ENCODE results near the gene NCKAP5. TPM values are rescaled to one million over a fixed set of nuclear protein-coding genes. Genes with fewer than 3 reads are reported as not detected.
A peak's percentile ranks its signal among the peaks of the same experiment; 100 is the strongest.

The NCKAP5 gene
- total and polyA plus RNA-seq, 2 of the 8 experiments (the other 6 are each of a cell fraction or from before 2014, with no cell fraction given): 0.27 to 0.86 TPM

DNA sequence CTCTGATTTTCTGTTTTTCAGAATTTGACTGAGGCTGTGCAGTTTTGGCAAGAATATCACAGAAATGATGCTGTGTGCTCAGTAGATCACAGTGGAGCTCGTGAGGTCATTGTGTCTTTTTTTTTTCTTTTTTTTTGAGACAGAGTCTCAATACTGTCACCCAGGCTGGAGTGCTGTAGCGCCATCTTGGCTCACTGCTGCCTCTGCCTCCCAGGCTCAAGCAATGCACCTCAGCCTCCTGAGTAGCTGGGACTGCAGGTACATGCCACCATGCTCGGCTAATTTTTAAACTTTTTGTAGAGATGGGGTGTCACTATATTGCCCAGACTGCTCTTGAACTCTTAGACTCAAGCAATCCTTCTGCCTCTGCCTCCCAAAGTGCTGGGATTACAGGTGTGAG is 203.6 kb downstream of the NCKAP5 start:
- Histone ChIP-seq H3K18ac (ENCODE audit: extremely low read depth, low read length) (no peak overlapping the region), H3K9me3 (ENCODE audit: insufficient read depth in 2 of 2, low read depth in 1 of 2, low read length in 1 of 2) (no peaks in the 10 kb centered on the region), H3K9ac (replicated peaks in 1 of 4; ENCODE audit: extremely low read depth in 1 of 4, low read depth in 3 of 4, low read length in 3 of 4) (no peak overlapping the region), H3K36me3 (ENCODE audit: control insufficient read depth in 2 of 4, insufficient read depth in 4 of 4, low read length in 3 of 4) (no peaks in the 10 kb centered on the region), H3K23me2 (ENCODE audit: low read depth, low read length) (no peaks in the 10 kb centered on the region), H3K4me2 (ENCODE audit: insufficient read depth in 1 of 2, low read depth in 2 of 2, low read length in 2 of 2) (no peak overlapping the region), H2BK120ac (replicated peaks; ENCODE audit: low read depth, low read length) (no peak overlapping the region), H3K4ac (replicated peaks; ENCODE audit: insufficient read length, low read depth, low read length) (no peak overlapping the region), H3K14ac (ENCODE audit: insufficient read length) (no peak overlapping the region), H3K4me1 (replicated peaks in 1 of 4; ENCODE audit: control insufficient read depth in 3 of 4, insufficient read depth in 4 of 4, low read length in 3 of 4) (peaks cover 0 to 4% (median under 1%) of the 10 kb centered on the region in 4 experiments; a peak in 3 of 7 replicates), H2BK5ac (ENCODE audit: low read depth, low read length) (no peak overlapping the region), H2AK5ac (ENCODE audit: low read depth, low read length) (no peak overlapping the region), H3K79me1 (ENCODE audit: low read depth, low read length) (no peaks in the 10 kb centered on the region), H2BK12ac (ENCODE audit: low read depth, low read length) (no peak overlapping the region), H3K79me2 (ENCODE audit: control insufficient read depth in 1 of 2, insufficient read depth in 2 of 2, low read length in 2 of 2) (no peaks in the 10 kb centered on the region), H3K23ac (ENCODE audit: insufficient read length) (no peak overlapping the region), H2AFZ (ENCODE audit: low read length) (no peak overlapping the region), H3K27me3 (replicated peaks in 1 of 4; ENCODE audit: control insufficient read depth in 3 of 4, extremely low read depth in 1 of 4, insufficient read depth in 3 of 4, low read length in 3 of 4) (no peaks in the 10 kb centered on the region), H2BK15ac (ENCODE audit: low read length) (no peak overlapping the region), H3K4me3 (ENCODE audit: extremely low read depth in 1 of 4, insufficient read depth in 2 of 4, low read depth in 3 of 4, low read length in 4 of 4) (no peak overlapping the region), H4K20me1 (replicated peaks in 1 of 2; ENCODE audit: control insufficient read depth in 1 of 2, insufficient read depth in 2 of 2, low read length in 2 of 2) (no peaks in the 10 kb centered on the region), H4K5ac (ENCODE audit: insufficient read length, low read depth, low read length) (no peak overlapping the region), H4K8ac (ENCODE audit: extremely low read depth, insufficient read depth, low read length) (no peak overlapping the region), H4K91ac (replicated peaks; ENCODE audit: insufficient read length, low read length) (no peak overlapping the region), H3K56ac (replicated peaks; ENCODE audit: insufficient read length, low read depth, low read length) (no peak overlapping the region), H2BK20ac (ENCODE audit: low read length) (no peak overlapping the region), H3K27ac (ENCODE audit: low read depth, low read length) (no peak overlapping the region)
- TF ChIP-seq RAD21 (IDR thresholded peaks at IDR 0.05 in 1 of 2, conservative IDR thresholded peaks at IDR 0.05 in 1 of 2; ENCODE audit: low read depth in 2 of 2, low read length in 2 of 2) (peak; percentile 24 to 38; a peak in 3 of 4 replicates), MAX (IDR thresholded peaks at IDR 0.05) (no peak), CTCF (IDR thresholded peaks at IDR 0.05; ENCODE audit: control extremely low read depth in 1 of 3, insufficient read depth in 1 of 3, low read depth in 1 of 3, low read length in 3 of 3) (peak; percentile 23 to 39 (median 32); a peak in 3 of 4 replicates), YY1 (IDR thresholded peaks at IDR 0.05; ENCODE audit: low read depth, low read length) (peak; percentile 51; the same call in 1 of the 2 replicates)
- WGBS, 2 experiments (ENCODE audit: extremely low coverage in 1 of 2, insufficient coverage in 1 of 2, insufficient read length in 1 of 2, insufficient replicate concordance in 2 of 2, low coverage in 1 of 2, low lambda C conversion rate in 2 of 2, missing lambda C conversion rate in 1 of 2): 88% methylated on average over 3 of the region's 3 CpGs; no CpG with 5 or more reads in 1 of the 2 experiments
- FAIRE-seq (no peak), DNase-seq (ENCODE audit: low read depth in 1 of 2, low spot score in 2 of 2) (no peak)
- CTCF ChIA-PET (ENCODE audit: partially characterized antibody): interaction anchor here (0.6 to 1.5 kb wide), 7 partner anchors 8 to 506 kb away, joined by 3 to 6 read pairs (median 4); no protein-coding TSS in a partner anchor
- POLR2A ChIA-PET (ENCODE audit: partially characterized antibody): no interaction called here
